K562 (cell line): Measurements from ENCODE around the gene BICC1. TPM values are rescaled to one million over a fixed set of nuclear protein-coding genes. Genes with fewer than 3 reads are reported as not detected.

Source experiments
- ATAC-seq: fragments of 200-7000 bp; cut with Tn5 transposase; 3 replicates; pipeline ENCODE4 v1.9.1; 2020; ENCODE audit warnings: moderate library complexity
- BruUV-seq: library from RNA; stranded (reverse); fragments of 400-500 nt; replicated peaks from 2 replicates; lab custom pipeline; 2021; lab: Mats Ljungman, UMichigan
- CTCF ChIA-PET: fragments of 300-600 bp; formaldehyde crosslinking; extraction: SDS; loops from one replicate; lab custom pipeline; 2021; ENCODE audit warnings: low intra/inter-chr PET ratio; lab: Yijun Ruan, JAX
- POLR2A ChIA-PET: fragments of 300-600, 350-650 bp; sonication (Branson Sonifier 250); formaldehyde crosslinking; extraction: SDS; loops from one replicate; lab custom pipeline; 2021; ENCODE audit warnings: antibody characterized with exemption, inconsistent platforms; lab: Yijun Ruan, JAX
- DNase-seq, 4 experiments: peaks; one replicate each; pipeline versions ENCODE4 v3.0.0 to v3.0.0-alpha.2; 2011 to 2018; ENCODE audit warnings: low spot score in 3 of 4, mixed read lengths in 3 of 4; ENCODE audit errors: extremely low read depth in 1 of 4
- FAIRE-seq: peaks from 2 replicates; lab custom pipeline; 2011; peaks lifted over from hg19 to GRCh38; lab: Jason Lieb, UNC
- H2AFZ ChIP-seq: 2 replicates; pipeline ENCODE4 v1.6.0; 2011; ENCODE audit warnings: low read depth, low read length, control low read depth, inconsistent platforms
- H3K27ac ChIP-seq: fragments of 200-600 bp; 3 replicates; pipeline ENCODE4 v1.8.0; 2011; ENCODE audit warnings: low read depth, mild to moderate bottlenecking, control low read depth, inconsistent platforms, low read length, moderate library complexity, mixed read lengths; ENCODE audit errors: extremely low read depth
- H3K27me3 ChIP-seq, 2 experiments: fragments of 300-600 bp in 1 of 2; 2 replicates in 1 of 2; 3 replicates in 1 of 2; pipeline versions ENCODE4 v1.6.0 to v1.8.0; 2011; ENCODE audit warnings: inconsistent platforms in 2 of 2, low read length in 2 of 2, mild to moderate bottlenecking in 1 of 2, mixed read lengths in 1 of 2, moderate library complexity in 1 of 2; ENCODE audit not compliant: control insufficient read depth in 2 of 2, insufficient read depth in 2 of 2
- H3K36me3 ChIP-seq: fragments of 300-600 bp; 3 replicates; pipeline ENCODE4 v1.8.0; 2011; ENCODE audit warnings: mild to moderate bottlenecking, low read length, inconsistent platforms; ENCODE audit not compliant: control insufficient read depth, insufficient read depth
- H3K4me1 ChIP-seq, 2 experiments: fragments of 200-600 bp in 1 of 2; replicated peaks in 1 of 2; 2 replicates in 1 of 2; 3 replicates in 1 of 2; pipeline versions ENCODE4 v1.5.1 to v1.8.0; 2011; ENCODE audit warnings: inconsistent platforms in 2 of 2, low read length in 2 of 2, mild to moderate bottlenecking in 1 of 2, mixed read lengths in 1 of 2, moderate library complexity in 1 of 2; ENCODE audit not compliant: control insufficient read depth in 2 of 2, insufficient read depth in 2 of 2
- H3K4me2 ChIP-seq: 2 replicates; pipeline ENCODE4 v1.6.1; 2011; ENCODE audit warnings: low read length, control low read depth, inconsistent platforms, mixed read lengths; ENCODE audit not compliant: insufficient read depth
- H3K4me3 ChIP-seq: fragments of 200-600 bp; sonication (generic), shearing (Covaris generic); 2 replicates; pipeline ENCODE4 v1.5.1; 2016; ENCODE audit warnings: control low read depth, inconsistent platforms
- H3K79me2 ChIP-seq: fragments of 200-600 bp; 3 replicates; pipeline ENCODE4 v1.8.0; 2011; ENCODE audit warnings: low read length, inconsistent platforms; ENCODE audit not compliant: control insufficient read depth, insufficient read depth
- H3K9ac ChIP-seq, 2 experiments: 2 replicates each; pipeline versions ENCODE4 v1.6.0 to v1.6.1; 2011; ENCODE audit warnings: low read depth in 2 of 2, low read length in 2 of 2, control low read depth in 1 of 2, inconsistent platforms in 1 of 2, mild to moderate bottlenecking in 1 of 2, mixed read lengths in 1 of 2; ENCODE audit not compliant: insufficient read depth in 1 of 2
- H3K9me1 ChIP-seq: one replicate; pipeline ENCODE4 v1.6.0; 2011; ENCODE audit warnings: inconsistent platforms, mild to moderate bottlenecking, low read length, moderate library complexity; ENCODE audit not compliant: control insufficient read depth, insufficient read depth
- H3K9me3 ChIP-seq: replicated peaks from 2 replicates; pipeline ENCODE4 v1.5.1; 2011; ENCODE audit warnings: low read depth, low read length, inconsistent platforms; ENCODE audit not compliant: control insufficient read depth, insufficient read depth
- H4K20me1 ChIP-seq: replicated peaks from 2 replicates; pipeline ENCODE4 v1.6.1; 2011; ENCODE audit warnings: low read length, inconsistent platforms, mixed read lengths; ENCODE audit not compliant: control insufficient read depth, insufficient read depth
- BACH1 ChIP-seq: fragments of 200-800 bp; sonication (Bioruptor generic); IDR thresholded peaks from 2 replicates; pipeline ENCODE4 v1.6.1; 2016; ENCODE audit warnings: missing genetic modification characterization, missing compliant biosample characterization
- CREBBP ChIP-seq: IDR thresholded peaks from one replicate; pipeline ENCODE4 v1.6.1; 2012; ENCODE audit warnings: low read depth, mild to moderate bottlenecking, control low read depth, inconsistent platforms, low read length
- DMBX1 ChIP-seq: fragments of 250-450 bp; sonication (Bioruptor Pico); IDR thresholded peaks from 2 replicates; pipeline ENCODE4 v1.8.0; 2022; ENCODE audit warnings: inconsistent platforms, mild to moderate bottlenecking, moderate library complexity, borderline replicate concordance
- ETV6 ChIP-seq, 3 experiments: fragments of 150-350 bp in 1 of 3; sonication (generic) in 1 of 3; formaldehyde crosslinking in 1 of 3; IDR thresholded peaks; 2 replicates each; pipeline versions ENCODE4 v1.6.1 to v1.8.0; 2014 to 2022; ENCODE audit warnings: borderline replicate concordance in 2 of 3, low read depth in 2 of 3, antibody characterized with exemption in 1 of 3, low read length in 1 of 3, mild to moderate bottlenecking in 1 of 3, missing genetic modification reagents in 1 of 3
- LARP7 ChIP-seq: fragments of 450-650 bp; IDR thresholded peaks from 2 replicates; pipeline ENCODE4 v1.6.1; 2016
- RBFOX2 ChIP-seq: fragments of 200-400 bp; formaldehyde crosslinking; IDR thresholded peaks from 2 replicates; pipeline ENCODE4 v1.6.1; 2017; ENCODE audit warnings: low read depth, mild to moderate bottlenecking, low read length, moderate library complexity
- SMAD4 ChIP-seq: fragments of 250-450 bp; sonication (Bioruptor Pico); conservative IDR thresholded peaks from 2 replicates; pipeline ENCODE4 v1.8.0; 2021; ENCODE audit warnings: inconsistent platforms, mild to moderate bottlenecking, moderate library complexity
- TGIF2 ChIP-seq: sonication (generic); formaldehyde crosslinking; IDR thresholded peaks from 2 replicates; pipeline ENCODE4 v1.8.1; 2022; ENCODE audit warnings: mild to moderate bottlenecking, missing genetic modification reagents, moderate library complexity
- ZNF785 ChIP-seq: fragments of 250-450 bp; sonication (Bioruptor Pico); IDR thresholded peaks from 2 replicates; pipeline ENCODE4 v1.4.0; 2020; ENCODE audit warnings: mild to moderate bottlenecking
- in situ Hi-C: fragments of 300-500 bp; cut with MboI; formaldehyde crosslinking; loops from 4 replicates; pipeline ENCODE4 v1.15.0; 2018; ENCODE audit warnings: inconsistent platforms, mixed read lengths
- intact Hi-C: fragments of 100-400 bp; cut with micrococcal nuclease; formaldehyde crosslinking; loops from 2 replicates; pipeline ENCODE4 v1.14.2; 2022
- polyA plus RNA-seq, 8 experiments: library from polyadenylated mRNA; depleted of rRNA in 4 of 8; stranded (reverse) in 5 of 8; unstranded in 3 of 8; fragments of >200 nt; fragmentation: Nextera tagmentation in 2 of 8; fragmentation: Illumina TruSeq in 1 of 8; extraction: Ambion mirVana in 2 of 8; extraction: Trizol in 1 of 8; gene quantifications; 2 replicates each; pipeline versions ENCODE4 v1.2.1 to v1.2.3, GENCODE V29; 2011 to 2014; ENCODE audit warnings: inconsistent platforms in 1 of 8, missing spikeins in 1 of 8
- total RNA-seq, 7 experiments: library from RNA; depleted of rRNA in 6 of 7; stranded (reverse); fragments of >200 nt in 6 of 7; fragmentation: Illumina TruSeq in 2 of 7; extraction: Trizol in 2 of 7; gene quantifications; 2 replicates each; pipeline versions ENCODE4 v1.2.1 to v1.2.3, GENCODE V29; 2011 to 2021; ENCODE audit warnings: low replicate concordance in 1 of 7
- TF ChIP-seq, protein P1 (sequence below): fragments of 250-450 bp; sonication (Bioruptor Pico); IDR thresholded peaks from 2 replicates; pipeline ENCODE4 v1.5.0; 2021; ENCODE audit warnings: mild to moderate bottlenecking, borderline replicate concordance
- TF ChIP-seq, protein P2 (sequence below): fragments of 450-650 bp; IDR thresholded peaks from 2 replicates; pipeline ENCODE4 v1.6.1; 2017; ENCODE audit warnings: antibody characterized with exemption
- TF ChIP-seq, protein P3 (sequence below): fragments of 450-650 bp; IDR thresholded peaks from 2 replicates; pipeline ENCODE4 v1.6.1; 2016; ENCODE audit warnings: borderline replicate concordance
- TF ChIP-seq, protein P4 (sequence below): fragments of 250-450 bp; sonication (Bioruptor Pico); IDR thresholded peaks from 2 replicates; pipeline ENCODE4 v1.4.0; 2020; ENCODE audit warnings: mild to moderate bottlenecking, moderate library complexity

Gene BICC1
- total and polyA plus RNA-seq, 9 of the 15 experiments (the other 6 are each of a cell fraction or from before 2014, with no cell fraction given) = not detected

DNA sequence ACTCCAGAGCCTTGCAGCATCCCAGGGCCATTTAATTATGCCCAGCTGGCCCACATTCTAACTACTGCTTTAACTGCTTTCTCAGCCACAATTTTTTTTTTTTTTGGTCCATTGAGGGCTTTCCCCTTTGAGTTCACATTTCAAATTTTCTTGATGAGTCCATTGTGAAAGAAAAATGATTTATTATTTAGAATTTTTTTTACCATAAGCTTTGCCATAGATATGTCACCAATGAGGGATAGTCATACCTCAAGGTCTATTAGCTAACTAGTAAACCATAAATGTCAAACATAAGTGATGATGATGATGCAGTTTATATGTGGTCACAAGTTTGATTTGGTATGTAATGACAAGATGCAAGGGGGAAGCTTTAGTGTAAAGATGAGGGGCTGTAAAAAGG is 282.9 kb downstream of the BICC1 start:
- H3K36me3 ChIP-seq = no peaks in the 10 kb centered on the region
- POLR2A ChIA-PET = no interaction called here
- CTCF ChIA-PET = no interaction called here
- no peak for DNase-seq
- H3K4me3 ChIP-seq = no peak overlapping the region
- in situ Hi-C loops = loop anchor here (25.0 kb wide), 1 partner anchor 1017 kb away; no protein-coding TSS in a partner anchor
- no peak overlapping the region for H2AFZ ChIP-seq
- no peak for ATAC-seq
- no peak overlapping the region for H3K27ac ChIP-seq
- BruUV-seq = no TSS peak
- no peaks in the 10 kb centered on the region for H3K27me3 ChIP-seq
- FAIRE-seq = no peak
- no peaks in the 10 kb centered on the region for H3K4me1 ChIP-seq
- no peak overlapping the region for H3K9ac ChIP-seq
- TF ChIP-seq CREBBP = no peak
- TF ChIP-seq, protein P1, sequence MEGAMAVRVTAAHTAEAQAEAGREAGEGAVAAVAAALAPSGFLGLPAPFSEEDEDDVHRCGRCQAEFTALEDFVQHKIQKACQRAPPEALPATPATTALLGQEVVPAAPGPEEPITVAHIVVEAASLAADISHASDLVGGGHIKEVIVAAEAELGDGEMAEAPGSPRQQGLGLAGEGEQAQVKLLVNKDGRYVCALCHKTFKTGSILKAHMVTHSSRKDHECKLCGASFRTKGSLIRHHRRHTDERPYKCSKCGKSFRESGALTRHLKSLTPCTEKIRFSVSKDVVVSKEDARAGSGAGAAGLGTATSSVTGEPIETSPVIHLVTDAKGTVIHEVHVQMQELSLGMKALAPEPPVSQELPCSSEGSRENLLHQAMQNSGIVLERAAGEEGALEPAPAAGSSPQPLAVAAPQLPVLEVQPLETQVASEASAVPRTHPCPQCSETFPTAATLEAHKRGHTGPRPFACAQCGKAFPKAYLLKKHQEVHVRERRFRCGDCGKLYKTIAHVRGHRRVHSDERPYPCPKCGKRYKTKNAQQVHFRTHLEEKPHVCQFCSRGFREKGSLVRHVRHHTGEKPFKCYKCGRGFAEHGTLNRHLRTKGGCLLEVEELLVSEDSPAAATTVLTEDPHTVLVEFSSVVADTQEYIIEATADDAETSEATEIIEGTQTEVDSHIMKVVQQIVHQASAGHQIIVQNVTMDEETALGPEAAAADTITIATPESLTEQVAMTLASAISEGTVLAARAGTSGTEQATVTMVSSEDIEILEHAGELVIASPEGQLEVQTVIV (CRISPR knock-in tag) = no peak
- no peak for TF ChIP-seq RBFOX2
- no peak for TF ChIP-seq ETV6 (IDR thresholded peaks at IDR 0.05; ENCODE audit: borderline replicate concordance in 1 of 2, low read depth in 2 of 2, low read length in 1 of 2)
- TF ChIP-seq ETV6 (CRISPR knock-in tag; IDR thresholded peaks at IDR 0.05; ENCODE audit: borderline replicate concordance) = no peak
- TF ChIP-seq, protein P2, sequence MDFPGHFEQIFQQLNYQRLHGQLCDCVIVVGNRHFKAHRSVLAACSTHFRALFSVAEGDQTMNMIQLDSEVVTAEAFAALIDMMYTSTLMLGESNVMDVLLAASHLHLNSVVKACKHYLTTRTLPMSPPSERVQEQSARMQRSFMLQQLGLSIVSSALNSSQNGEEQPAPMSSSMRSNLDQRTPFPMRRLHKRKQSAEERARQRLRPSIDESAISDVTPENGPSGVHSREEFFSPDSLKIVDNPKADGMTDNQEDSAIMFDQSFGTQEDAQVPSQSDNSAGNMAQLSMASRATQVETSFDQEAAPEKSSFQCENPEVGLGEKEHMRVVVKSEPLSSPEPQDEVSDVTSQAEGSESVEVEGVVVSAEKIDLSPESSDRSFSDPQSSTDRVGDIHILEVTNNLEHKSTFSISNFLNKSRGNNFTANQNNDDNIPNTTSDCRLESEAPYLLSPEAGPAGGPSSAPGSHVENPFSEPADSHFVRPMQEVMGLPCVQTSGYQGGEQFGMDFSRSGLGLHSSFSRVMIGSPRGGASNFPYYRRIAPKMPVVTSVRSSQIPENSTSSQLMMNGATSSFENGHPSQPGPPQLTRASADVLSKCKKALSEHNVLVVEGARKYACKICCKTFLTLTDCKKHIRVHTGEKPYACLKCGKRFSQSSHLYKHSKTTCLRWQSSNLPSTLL = no peak
- TF ChIP-seq LARP7 = no peak
- no peak for TF ChIP-seq ZNF785
- no peak for TF ChIP-seq SMAD4 (CRISPR knock-in tag)
- TF ChIP-seq DMBX1 = no peak
- TF ChIP-seq, protein P3, sequence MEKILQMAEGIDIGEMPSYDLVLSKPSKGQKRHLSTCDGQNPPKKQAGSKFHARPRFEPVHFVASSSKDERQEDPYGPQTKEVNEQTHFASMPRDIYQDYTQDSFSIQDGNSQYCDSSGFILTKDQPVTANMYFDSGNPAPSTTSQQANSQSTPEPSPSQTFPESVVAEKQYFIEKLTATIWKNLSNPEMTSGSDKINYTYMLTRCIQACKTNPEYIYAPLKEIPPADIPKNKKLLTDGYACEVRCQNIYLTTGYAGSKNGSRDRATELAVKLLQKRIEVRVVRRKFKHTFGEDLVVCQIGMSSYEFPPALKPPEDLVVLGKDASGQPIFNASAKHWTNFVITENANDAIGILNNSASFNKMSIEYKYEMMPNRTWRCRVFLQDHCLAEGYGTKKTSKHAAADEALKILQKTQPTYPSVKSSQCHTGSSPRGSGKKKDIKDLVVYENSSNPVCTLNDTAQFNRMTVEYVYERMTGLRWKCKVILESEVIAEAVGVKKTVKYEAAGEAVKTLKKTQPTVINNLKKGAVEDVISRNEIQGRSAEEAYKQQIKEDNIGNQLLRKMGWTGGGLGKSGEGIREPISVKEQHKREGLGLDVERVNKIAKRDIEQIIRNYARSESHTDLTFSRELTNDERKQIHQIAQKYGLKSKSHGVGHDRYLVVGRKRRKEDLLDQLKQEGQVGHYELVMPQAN = no peak
- TF ChIP-seq, protein P4, sequence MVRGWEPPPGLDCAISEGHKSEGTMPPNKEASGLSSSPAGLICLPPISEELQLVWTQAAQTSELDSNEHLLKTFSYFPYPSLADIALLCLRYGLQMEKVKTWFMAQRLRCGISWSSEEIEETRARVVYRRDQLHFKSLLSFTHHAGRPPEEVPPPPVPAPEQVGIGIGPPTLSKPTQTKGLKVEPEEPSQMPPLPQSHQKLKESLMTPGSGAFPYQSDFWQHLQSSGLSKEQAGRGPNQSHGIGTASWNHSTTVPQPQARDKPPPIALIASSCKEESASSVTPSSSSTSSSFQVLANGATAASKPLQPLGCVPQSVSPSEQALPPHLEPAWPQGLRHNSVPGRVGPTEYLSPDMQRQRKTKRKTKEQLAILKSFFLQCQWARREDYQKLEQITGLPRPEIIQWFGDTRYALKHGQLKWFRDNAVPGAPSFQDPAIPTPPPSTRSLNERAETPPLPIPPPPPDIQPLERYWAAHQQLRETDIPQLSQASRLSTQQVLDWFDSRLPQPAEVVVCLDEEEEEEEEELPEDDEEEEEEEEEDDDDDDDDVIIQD (CRISPR knock-in tag) = no peak
- no peak for TF ChIP-seq TGIF2 (CRISPR knock-in tag)
- no peak for TF ChIP-seq BACH1 (tag)
- no peaks in the 10 kb centered on the region for H3K9me1 ChIP-seq
- no peak overlapping the region for H3K4me2 ChIP-seq
- H3K9me3 ChIP-seq = no peaks in the 10 kb centered on the region
- no peaks in the 10 kb centered on the region for H3K79me2 ChIP-seq
- no peaks in the 10 kb centered on the region for H4K20me1 ChIP-seq
- intact Hi-C loops = no loop called here
